Testis (tissue), 2 donors: ENCODE data around the gene FATE1.

ENCODE experiments used
- CTCF ChIP-seq, 3 experiments: fragments of 450-650 bp in 2 of 3; fragments of 200-600 bp in 1 of 3; sonication (generic) in 1 of 3; IDR thresholded peaks; one replicate each; pipeline ENCODE4 v1.5.1; 2016 to 2019; ENCODE audit warnings: antibody characterized with exemption in 3 of 3, mild to moderate bottlenecking in 2 of 3, moderate library complexity in 1 of 3
- POLR2A ChIP-seq: fragments of 450-650 bp; IDR thresholded peaks from one replicate; pipeline ENCODE4 v1.6.1; 2017; ENCODE audit warnings: antibody characterized with exemption, mild to moderate bottlenecking, moderate library complexity

GRCh38 chrX:151753313-151754046 lies 37.6 kb downstream of the FATE1 start:
- TF ChIP-seq CTCF (IDR thresholded peaks at IDR 0.05): peak; percentile 24 to 64 (median 39)
- no peak for TF ChIP-seq POLR2A
